GM23338 (cell line): Measurements from ENCODE around the gene OR4D1. TPM values are rescaled to one million over a fixed set of nuclear protein-coding genes. Genes with fewer than 3 reads are reported as not detected.

Experiments used
- ATAC-seq: fragments of 200-7000 bp; cut with Tn5 transposase; 3 replicates; pipeline ENCODE4 v1.9.1; 2020
- DNase-seq: peaks from one replicate; pipeline ENCODE4 v3.0.0-alpha.2; 2015; ENCODE audit warnings: low spot score
- H2AFZ ChIP-seq: fragments of 200-600 bp; sonication (generic); 2 replicates; pipeline ENCODE4 v1.8.0; 2016; ENCODE audit warnings: antibody characterized with exemption, mild to moderate bottlenecking, moderate library complexity
- H3F3A ChIP-seq: fragments of 200-600 bp; sonication (generic); replicated peaks from 2 replicates; pipeline ENCODE4 v1.8.0; 2017; ENCODE audit warnings: antibody characterized with exemption, mixed run types, low read depth
- H3K27ac ChIP-seq: fragments of 200-600 bp; sonication (generic); 2 replicates; pipeline ENCODE4 v1.6.1; 2016; ENCODE audit warnings: low read depth
- H3K27me3 ChIP-seq: fragments of 200-600 bp; sonication (generic); 2 replicates; pipeline ENCODE4 v1.8.0; 2016; ENCODE audit warnings: mild to moderate bottlenecking, mixed run types, moderate library complexity; ENCODE audit not compliant: insufficient read depth
- H3K36me3 ChIP-seq: fragments of 200-600 bp; sonication (generic); 2 replicates; pipeline ENCODE4 v1.8.0; 2016; ENCODE audit warnings: mild to moderate bottlenecking; ENCODE audit not compliant: insufficient read depth
- H3K4me1 ChIP-seq: fragments of 200-600 bp; sonication (generic); 2 replicates; pipeline ENCODE4 v1.8.0; 2016; ENCODE audit warnings: mild to moderate bottlenecking, moderate library complexity; ENCODE audit not compliant: insufficient read depth
- H3K4me2 ChIP-seq: fragments of 200-600 bp; sonication (generic); 2 replicates; pipeline ENCODE4 v1.7.1; 2017; ENCODE audit warnings: mixed run types
- H3K4me3 ChIP-seq: fragments of 200-600 bp; sonication (generic); 2 replicates; pipeline ENCODE4 v1.6.1; 2016; ENCODE audit warnings: mixed run types
- H3K79me2 ChIP-seq: fragments of 200-600 bp; sonication (generic); replicated peaks from 2 replicates; pipeline ENCODE4 v1.8.0; 2017; ENCODE audit warnings: mild to moderate bottlenecking; ENCODE audit not compliant: insufficient read depth
- H3K9me2 ChIP-seq: fragments of 200-600 bp; sonication (generic); 2 replicates; pipeline ENCODE4 v1.8.0; 2017; ENCODE audit not compliant: insufficient read depth
- H4K20me1 ChIP-seq: fragments of 200-600 bp; sonication (generic); replicated peaks from 2 replicates; pipeline ENCODE4 v1.8.0; 2017; ENCODE audit warnings: mild to moderate bottlenecking; ENCODE audit not compliant: insufficient read depth
- H3K27ac Mint-ChIP-seq: 2 replicates; pipeline ENCODE4 v1.8.0; 2020; ENCODE audit warnings: inconsistent platforms, mild to moderate bottlenecking, moderate library complexity, mixed read lengths
- H3K27me3 Mint-ChIP-seq: 3 replicates; pipeline ENCODE4 v1.8.0; 2022; ENCODE audit warnings: low read depth, mild to moderate bottlenecking, moderate library complexity, mixed read lengths, inconsistent platforms; ENCODE audit not compliant: insufficient read depth, poor library complexity
- H3K36me3 Mint-ChIP-seq: 3 replicates; pipeline ENCODE4 v1.8.0; 2021; ENCODE audit warnings: low read depth, mild to moderate bottlenecking, inconsistent platforms, moderate library complexity, mixed read lengths
- H3K4me1 Mint-ChIP-seq: 3 replicates; pipeline ENCODE4 v1.8.0; 2020; ENCODE audit warnings: mild to moderate bottlenecking, inconsistent platforms, mixed read lengths
- H3K4me3 Mint-ChIP-seq: 3 replicates; pipeline ENCODE4 v1.8.0; 2021; ENCODE audit warnings: moderate library complexity, mild to moderate bottlenecking, inconsistent platforms, mixed read lengths
- H3K9me3 Mint-ChIP-seq: 3 replicates; pipeline ENCODE4 v1.8.0; 2020; ENCODE audit warnings: moderate library complexity, mild to moderate bottlenecking, inconsistent platforms, mixed read lengths
- CREB1 ChIP-seq: fragments of 250-450 bp; sonication (Bioruptor Pico); IDR thresholded peaks from 2 replicates; pipeline ENCODE4 v1.5.0; 2020; ENCODE audit warnings: low read depth, mild to moderate bottlenecking, moderate library complexity
- CTCF ChIP-seq, 2 experiments: fragments of 200-600 bp in 1 of 2; sonication (generic) in 1 of 2; conservative IDR thresholded peaks; 2 replicates each; pipeline versions ENCODE4 v1.5.1 to v1.6.1; 2016 to 2017; ENCODE audit warnings: antibody characterized with exemption in 2 of 2, low read depth in 2 of 2, mild to moderate bottlenecking in 2 of 2, moderate library complexity in 1 of 2
- ETS1 ChIP-seq: IDR thresholded peaks from 2 replicates; pipeline ENCODE4 v1.6.1; 2016; ENCODE audit warnings: antibody characterized with exemption
- EZH2 ChIP-seq: fragments of 200-600 bp; sonication (generic); IDR thresholded peaks from one replicate; pipeline ENCODE4 v1.8.0; 2017; ENCODE audit warnings: antibody characterized with exemption, mild to moderate bottlenecking, low read depth; ENCODE audit not compliant: unreplicated experiment
- EZH2phosphoT487 ChIP-seq: fragments of 200-600 bp; sonication (generic); IDR thresholded peaks from one replicate; pipeline ENCODE4 v1.8.1; 2018; ENCODE audit warnings: antibody characterized with exemption; ENCODE audit not compliant: unreplicated experiment
- JUNB ChIP-seq: IDR thresholded peaks from one replicate; pipeline ENCODE4 v1.6.1; 2016; ENCODE audit warnings: antibody characterized with exemption; ENCODE audit not compliant: unreplicated experiment
- NANOG ChIP-seq: IDR thresholded peaks from 2 replicates; pipeline ENCODE4 v1.6.1; 2016; ENCODE audit warnings: antibody characterized with exemption, borderline replicate concordance
- POLR2AphosphoS5 ChIP-seq: IDR thresholded peaks from 2 replicates; pipeline ENCODE4 v1.6.1; 2016; ENCODE audit warnings: antibody characterized with exemption, low read depth
- REST ChIP-seq: IDR thresholded peaks from one replicate; pipeline ENCODE4 v1.6.1; 2018; ENCODE audit warnings: antibody characterized with exemption; ENCODE audit not compliant: unreplicated experiment
- STAT1 ChIP-seq: IDR thresholded peaks from one replicate; pipeline ENCODE4 v1.6.1; 2016; ENCODE audit warnings: antibody characterized with exemption; ENCODE audit not compliant: unreplicated experiment
- ZNF331 ChIP-seq: fragments of 250-450 bp; sonication (Bioruptor Pico); IDR thresholded peaks from 2 replicates; pipeline ENCODE4 v1.5.0; 2020; ENCODE audit warnings: low read depth, mild to moderate bottlenecking, moderate library complexity
- polyA plus RNA-seq: library from polyadenylated mRNA; unstranded; fragments of >200 nt; fragmentation: Nextera tagmentation; extraction: Ambion mirVana; gene quantifications from 2 replicates; pipeline ENCODE4 v1.2.1, GENCODE V29; 2016
- total RNA-seq: library from RNA; depleted of rRNA; stranded (reverse); fragments of >200 nt; shearing (Covaris generic); gene quantifications from 2 replicates; pipeline ENCODE4 v1.2.3, GENCODE V29; 2014

Gene OR4D1
- total and polyA plus RNA-seq, 2 experiments from 2014 or later = 0.10 to 0.50 TPM

GRCh38 chr17:58107306-58107705, 40.9 kb upstream of the OR4D1 start (continued):
- no peak for TF ChIP-seq NANOG
- no peak for TF ChIP-seq ZNF331
- TF ChIP-seq STAT1 = no peak
- TF ChIP-seq JUNB = no peak
- TF ChIP-seq REST = no peak

- no peak overlapping the region for H3K4me3 Mint-ChIP-seq
- Histone ChIP-seq H3K79me2 (no peaks in the 10 kb centered on the region), H3F3A (no peaks in the 10 kb centered on the region), H3K4me3 (no peak overlapping the region), H3K9me2 (no peaks in the 10 kb centered on the region), H2AFZ (no peak overlapping the region), H4K20me1 (no peaks in the 10 kb centered on the region), H3K4me1 (no peaks in the 10 kb centered on the region), H3K27me3 (no peaks in the 10 kb centered on the region), H3K36me3 (no peaks in the 10 kb centered on the region), H3K4me2 (no peak overlapping the region), H3K27ac (no peak overlapping the region)
- ATAC-seq = no peak
- no peaks in the 10 kb centered on the region for H3K9me3 Mint-ChIP-seq
- H3K4me1 Mint-ChIP-seq = no peaks in the 10 kb centered on the region
- H3K36me3 Mint-ChIP-seq = no peaks in the 10 kb centered on the region
- no peak overlapping the region for H3K27ac Mint-ChIP-seq
- peaks cover 2% of the 10 kb centered on the region for H3K27me3 Mint-ChIP-seq
- no peak for DNase-seq
- TF ChIP-seq NANOG = no peak
- TF ChIP-seq STAT1 = no peak
- no peak for TF ChIP-seq CREB1
- TF ChIP-seq EZH2phosphoT487 = no peak
- TF ChIP-seq EZH2 = no peak
- TF ChIP-seq CTCF (conservative IDR thresholded peaks at IDR 0.05; ENCODE audit: low read depth in 2 of 2) = no peak
- no peak for TF ChIP-seq ETS1
- no peak for TF ChIP-seq JUNB
- no peak for TF ChIP-seq POLR2AphosphoS5
- no peak for TF ChIP-seq REST
Observed at GRCh38 chr17:58109197-58109596, 39.0 kb upstream of the OR4D1 start.
